DOHH2 (cell line): ENCODE measurements around the gene SYT13.

Experiments used
- H3F3A ChIP-seq: fragments of 200-600 bp; sonication (generic), shearing (Covaris generic); 2 replicates; pipeline ENCODE4 v1.6.0; 2016; ENCODE audit warnings: antibody characterized with exemption, mild to moderate bottlenecking; ENCODE audit not compliant: control insufficient read depth, insufficient read depth
- H3K27ac ChIP-seq: fragments of 200-600 bp; sonication (generic); 2 replicates; pipeline ENCODE4 v1.5.1; 2014; ENCODE audit warnings: low read depth, mild to moderate bottlenecking, low read length, moderate library complexity
- H3K27me3 ChIP-seq: fragments of 200-600 bp; sonication (generic); 2 replicates; pipeline ENCODE4 v1.6.1; 2014; ENCODE audit warnings: mild to moderate bottlenecking, low read length, mixed read lengths; ENCODE audit not compliant: control insufficient read depth
- H3K36me3 ChIP-seq: fragments of 200-600 bp; sonication (generic); 2 replicates; pipeline ENCODE4 v1.6.1; 2014; ENCODE audit warnings: mild to moderate bottlenecking, low read length, moderate library complexity, mixed read lengths; ENCODE audit not compliant: control insufficient read depth
- H3K4me1 ChIP-seq: fragments of 200-600 bp; sonication (generic); 2 replicates; pipeline ENCODE4 v1.6.1; 2014; ENCODE audit warnings: mild to moderate bottlenecking, low read length, mixed read lengths; ENCODE audit not compliant: control insufficient read depth
- H3K4me2 ChIP-seq: fragments of 200-600 bp; sonication (generic); 2 replicates; pipeline ENCODE4 v1.6.0; 2014; ENCODE audit warnings: mild to moderate bottlenecking, low read length, moderate library complexity
- H3K4me3 ChIP-seq: fragments of 200-600 bp; sonication (generic); 2 replicates; pipeline ENCODE4 v1.5.1; 2014; ENCODE audit warnings: mild to moderate bottlenecking, low read length, mixed read lengths
- H3K79me2 ChIP-seq: fragments of 200-600 bp; sonication (generic); 2 replicates; pipeline ENCODE4 v1.6.1; 2014; ENCODE audit warnings: mild to moderate bottlenecking, low read length, mixed read lengths; ENCODE audit not compliant: control insufficient read depth
- H3K9me2 ChIP-seq: fragments of 200-600 bp; sonication (generic); replicated peaks from 2 replicates; pipeline ENCODE4 v1.6.1; 2014; ENCODE audit warnings: mild to moderate bottlenecking, low read length, mixed read lengths; ENCODE audit not compliant: control insufficient read depth
- H3K9me3 ChIP-seq: fragments of 200-600 bp; sonication (generic); 2 replicates; pipeline ENCODE4 v1.6.1; 2014; ENCODE audit warnings: antibody characterized with exemption, low read length, mixed read lengths; ENCODE audit not compliant: control insufficient read depth, insufficient read depth
- H4K20me1 ChIP-seq: fragments of 200-600 bp; sonication (generic); 2 replicates; pipeline ENCODE4 v1.6.0; 2014; ENCODE audit warnings: low read depth, mild to moderate bottlenecking, antibody characterized with exemption, low read length, moderate library complexity; ENCODE audit not compliant: control insufficient read depth, insufficient read depth
- EZH2phosphoT487 ChIP-seq: fragments of 200-600 bp; sonication (generic); IDR thresholded peaks from 2 replicates; pipeline ENCODE4 v1.6.1; 2017; ENCODE audit warnings: borderline replicate concordance, mild to moderate bottlenecking, antibody characterized with exemption, low read length, moderate library complexity, mixed read lengths
- TF ChIP-seq, protein P1 (sequence below): fragments of 200-600 bp; sonication (generic); IDR thresholded peaks from one replicate; pipeline ENCODE4 v1.5.1; 2014; ENCODE audit warnings: antibody characterized with exemption, mild to moderate bottlenecking, low read depth, low read length; ENCODE audit not compliant: poor library complexity, severe bottlenecking

SYT13 gene

DNA sequence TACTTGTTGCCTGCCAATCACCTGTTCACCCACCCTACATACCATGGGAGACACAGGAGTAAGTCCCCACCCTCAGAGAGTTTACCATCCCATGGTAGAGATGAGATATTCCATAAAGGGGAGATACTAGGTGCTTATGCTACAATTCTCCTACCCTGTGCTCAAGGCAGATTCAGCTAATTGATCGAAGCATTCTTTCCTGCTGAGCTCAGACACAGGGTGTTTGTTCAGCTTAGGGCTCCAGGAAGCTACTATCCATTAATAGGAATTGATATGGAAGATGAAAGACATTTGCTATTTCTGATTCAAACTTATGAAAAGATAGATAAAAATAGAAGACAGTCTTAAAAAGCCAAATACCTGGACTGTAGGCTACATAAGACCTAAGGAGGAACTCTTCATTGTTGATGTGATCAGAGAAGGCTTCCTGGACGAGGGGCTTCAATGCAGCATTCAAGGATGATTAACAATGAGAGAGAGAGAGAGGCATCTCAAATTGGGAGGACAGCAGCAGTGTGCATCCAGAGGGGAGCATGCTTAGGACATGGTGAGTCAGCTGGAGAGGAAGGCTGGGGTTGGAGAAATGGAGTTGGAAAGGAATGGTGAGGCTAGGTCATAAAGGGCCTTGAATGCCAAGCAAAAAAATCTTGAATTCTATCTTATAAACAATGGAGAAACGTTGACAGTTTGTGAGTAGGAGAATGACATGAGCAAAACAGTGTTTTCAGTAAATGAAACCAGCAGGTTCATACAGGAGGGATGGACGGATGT is 15.0 kb downstream of the SYT13 start:
- H3K27ac ChIP-seq: no peak overlapping the region

DNA sequence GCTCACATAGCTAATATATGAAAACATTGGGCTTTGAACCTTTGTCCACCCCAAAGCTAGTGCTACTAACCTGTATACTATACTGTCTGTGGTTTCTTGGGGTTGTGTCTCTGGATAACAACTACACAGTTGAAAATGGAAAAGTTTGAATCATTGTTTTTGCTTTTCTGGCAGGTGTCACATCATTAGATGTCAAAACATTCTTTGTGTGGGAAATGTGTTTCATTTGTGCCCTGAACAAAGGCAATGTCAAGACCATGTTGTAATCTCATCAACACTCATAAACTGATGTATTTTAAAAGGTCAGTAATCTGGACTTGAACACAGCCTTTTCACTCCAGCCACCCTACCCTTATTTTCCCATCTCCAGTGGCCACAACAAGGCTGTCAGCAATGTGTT is 16.5 kb downstream of the SYT13 start:
- H3K27me3 ChIP-seq: peaks cover 34% of the 10 kb centered on the region
- no peaks in the 10 kb centered on the region for H3F3A ChIP-seq
- H3K4me2 ChIP-seq: no peak overlapping the region
- no peaks in the 10 kb centered on the region for H3K79me2 ChIP-seq
- H3K4me1 ChIP-seq: no peaks in the 10 kb centered on the region
- no peaks in the 10 kb centered on the region for H3K9me3 ChIP-seq
- H3K9me2 ChIP-seq: no peaks in the 10 kb centered on the region
- H3K27ac ChIP-seq: no peak overlapping the region
- no peaks in the 10 kb centered on the region for H3K36me3 ChIP-seq
- H4K20me1 ChIP-seq: no peaks in the 10 kb centered on the region
- no peak for TF ChIP-seq EZH2phosphoT487
- TF ChIP-seq, protein P1, sequence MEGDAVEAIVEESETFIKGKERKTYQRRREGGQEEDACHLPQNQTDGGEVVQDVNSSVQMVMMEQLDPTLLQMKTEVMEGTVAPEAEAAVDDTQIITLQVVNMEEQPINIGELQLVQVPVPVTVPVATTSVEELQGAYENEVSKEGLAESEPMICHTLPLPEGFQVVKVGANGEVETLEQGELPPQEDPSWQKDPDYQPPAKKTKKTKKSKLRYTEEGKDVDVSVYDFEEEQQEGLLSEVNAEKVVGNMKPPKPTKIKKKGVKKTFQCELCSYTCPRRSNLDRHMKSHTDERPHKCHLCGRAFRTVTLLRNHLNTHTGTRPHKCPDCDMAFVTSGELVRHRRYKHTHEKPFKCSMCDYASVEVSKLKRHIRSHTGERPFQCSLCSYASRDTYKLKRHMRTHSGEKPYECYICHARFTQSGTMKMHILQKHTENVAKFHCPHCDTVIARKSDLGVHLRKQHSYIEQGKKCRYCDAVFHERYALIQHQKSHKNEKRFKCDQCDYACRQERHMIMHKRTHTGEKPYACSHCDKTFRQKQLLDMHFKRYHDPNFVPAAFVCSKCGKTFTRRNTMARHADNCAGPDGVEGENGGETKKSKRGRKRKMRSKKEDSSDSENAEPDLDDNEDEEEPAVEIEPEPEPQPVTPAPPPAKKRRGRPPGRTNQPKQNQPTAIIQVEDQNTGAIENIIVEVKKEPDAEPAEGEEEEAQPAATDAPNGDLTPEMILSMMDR: no peak
- no peak overlapping the region for H3K4me3 ChIP-seq

More for the DNA sequence above, 15.0 kb downstream of the SYT13 start:
- peaks cover 29% of the 10 kb centered on the region for H3K27me3 ChIP-seq
- H3K4me1 ChIP-seq: no peaks in the 10 kb centered on the region
- H3K79me2 ChIP-seq: no peaks in the 10 kb centered on the region
- no peak overlapping the region for H3K4me2 ChIP-seq
- no peak overlapping the region for H3K4me3 ChIP-seq
- no peaks in the 10 kb centered on the region for H3K36me3 ChIP-seq
- H4K20me1 ChIP-seq: no peaks in the 10 kb centered on the region
- H3F3A ChIP-seq: no peaks in the 10 kb centered on the region
- H3K9me3 ChIP-seq: no peaks in the 10 kb centered on the region
- TF ChIP-seq, protein P1: no peak
- no peak for TF ChIP-seq EZH2phosphoT487
- no peaks in the 10 kb centered on the region for H3K9me2 ChIP-seq

DNA sequence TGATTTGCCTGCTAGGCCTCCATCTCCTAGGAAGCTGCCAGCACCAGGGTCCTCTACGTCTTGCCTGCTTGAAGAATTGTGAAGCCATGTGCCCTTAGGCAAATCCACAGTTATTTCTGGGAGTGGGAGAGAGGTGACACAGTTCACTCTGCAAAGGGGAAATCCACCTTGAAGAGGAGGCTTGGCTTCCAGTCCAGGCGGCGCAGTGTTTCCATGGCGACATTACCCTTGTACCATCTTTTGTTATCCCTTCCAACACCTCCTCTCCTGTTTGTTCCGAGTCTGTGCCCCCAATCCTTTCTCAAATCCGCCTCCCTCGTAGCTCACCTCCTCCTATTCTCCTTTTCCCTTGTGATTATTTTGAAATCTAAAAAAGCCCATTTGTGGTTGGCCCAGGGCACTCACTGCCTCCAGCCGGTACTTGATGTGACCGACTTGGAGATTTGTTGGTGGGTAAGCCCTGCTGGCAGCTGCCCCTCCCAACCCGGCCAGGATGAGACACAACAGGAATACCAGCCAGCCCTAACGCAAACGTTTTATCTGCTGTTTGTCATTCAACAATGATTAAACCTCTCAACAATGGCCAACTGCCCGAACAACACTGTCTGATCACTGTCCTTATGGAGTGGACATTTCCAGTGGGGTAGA is 18.4 kb downstream of the SYT13 start:
- Histone ChIP-seq H3K4me1 (no peaks in the 10 kb centered on the region), H3K27ac (no peak overlapping the region), H3K36me3 (no peaks in the 10 kb centered on the region), H3K9me2 (no peaks in the 10 kb centered on the region), H3K27me3 (peaks cover 32% of the 10 kb centered on the region), H3F3A (no peaks in the 10 kb centered on the region), H4K20me1 (no peaks in the 10 kb centered on the region), H3K9me3 (no peaks in the 10 kb centered on the region), H3K4me3 (no peak overlapping the region), H3K79me2 (no peaks in the 10 kb centered on the region), H3K4me2 (no peak overlapping the region)
- no peak for TF ChIP-seq EZH2phosphoT487
- TF ChIP-seq, protein P1: no peak
